ENCODE results near the gene THY1.
"Not testable (repeated sequence)": the region's sequence is repeated elsewhere in the genome, so short reads cannot be mapped to it uniquely, and the experiment has no call there.

THY1 gene

DNA sequence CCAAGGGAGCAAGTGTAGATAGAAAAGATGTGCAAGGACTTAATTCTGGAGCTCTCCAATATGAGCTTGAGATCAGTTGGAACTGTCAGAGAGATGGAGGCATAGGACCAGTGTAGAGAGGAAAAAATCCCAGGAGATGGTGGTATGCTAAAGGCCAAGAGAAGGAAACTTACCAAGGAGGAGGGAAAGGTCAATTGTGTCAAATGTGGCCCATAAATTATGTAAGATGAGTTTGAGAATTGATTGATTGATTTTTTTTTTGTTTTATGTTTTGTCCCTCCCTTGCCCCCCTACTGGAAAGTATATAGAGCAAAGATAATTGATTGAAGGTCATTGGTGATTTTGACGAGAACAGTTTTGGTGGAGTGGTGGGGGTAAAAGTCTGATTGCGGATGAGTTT is 38.6 kb downstream of the THY1 start:
- Histone ChIP-seq H3F3A (ENCODE audit: insufficient read depth, low read length) (no peaks in the 10 kb centered on the region), H3K4me1 (ENCODE audit: low read length) (0 out of 2 replicates have a peak, but pooled peaks cover 7% of the 10 kb centered on the region), H3K9ac (ENCODE audit: low read length) (no peak overlapping the region), H3K9me3 (replicated peaks; ENCODE audit: insufficient read depth, low read length) (no peaks in the 10 kb centered on the region), H4K20me1 (ENCODE audit: insufficient read depth, low read length) (no peaks in the 10 kb centered on the region), H3K79me2 (ENCODE audit: low read length) (no peaks in the 10 kb centered on the region), H3K27me3 (replicated peaks; ENCODE audit: insufficient read depth, low read length) (peaks cover 10% of the 10 kb centered on the region; the same call in 1 of the 2 replicates), H3K4me3 (ENCODE audit: low read length) (no peak overlapping the region), H2AFZ (ENCODE audit: low read length) (no peak overlapping the region), H3K36me3 (replicated peaks; ENCODE audit: insufficient read depth, low read length) (no peaks in the 10 kb centered on the region), H3K4me2 (ENCODE audit: low read depth, low read length) (no peak overlapping the region), H3K9me2 (replicated peaks; ENCODE audit: insufficient read depth, low read length) (no peaks in the 10 kb centered on the region), H3K27ac (ENCODE audit: low read length) (no peak overlapping the region)
- TF ChIP-seq EZH2 (optimal IDR thresholded peaks at IDR 0.05; ENCODE audit: low read depth, low read length) (no peak), EZH2phosphoT487 (IDR thresholded peaks at IDR 0.05; ENCODE audit: low read length) (no peak)
- TF ChIP-seq, protein P1, sequence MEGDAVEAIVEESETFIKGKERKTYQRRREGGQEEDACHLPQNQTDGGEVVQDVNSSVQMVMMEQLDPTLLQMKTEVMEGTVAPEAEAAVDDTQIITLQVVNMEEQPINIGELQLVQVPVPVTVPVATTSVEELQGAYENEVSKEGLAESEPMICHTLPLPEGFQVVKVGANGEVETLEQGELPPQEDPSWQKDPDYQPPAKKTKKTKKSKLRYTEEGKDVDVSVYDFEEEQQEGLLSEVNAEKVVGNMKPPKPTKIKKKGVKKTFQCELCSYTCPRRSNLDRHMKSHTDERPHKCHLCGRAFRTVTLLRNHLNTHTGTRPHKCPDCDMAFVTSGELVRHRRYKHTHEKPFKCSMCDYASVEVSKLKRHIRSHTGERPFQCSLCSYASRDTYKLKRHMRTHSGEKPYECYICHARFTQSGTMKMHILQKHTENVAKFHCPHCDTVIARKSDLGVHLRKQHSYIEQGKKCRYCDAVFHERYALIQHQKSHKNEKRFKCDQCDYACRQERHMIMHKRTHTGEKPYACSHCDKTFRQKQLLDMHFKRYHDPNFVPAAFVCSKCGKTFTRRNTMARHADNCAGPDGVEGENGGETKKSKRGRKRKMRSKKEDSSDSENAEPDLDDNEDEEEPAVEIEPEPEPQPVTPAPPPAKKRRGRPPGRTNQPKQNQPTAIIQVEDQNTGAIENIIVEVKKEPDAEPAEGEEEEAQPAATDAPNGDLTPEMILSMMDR (IDR thresholded peaks at IDR 0.05; ENCODE audit: low read length) = no peak
- no peak for DNase-seq

DNA sequence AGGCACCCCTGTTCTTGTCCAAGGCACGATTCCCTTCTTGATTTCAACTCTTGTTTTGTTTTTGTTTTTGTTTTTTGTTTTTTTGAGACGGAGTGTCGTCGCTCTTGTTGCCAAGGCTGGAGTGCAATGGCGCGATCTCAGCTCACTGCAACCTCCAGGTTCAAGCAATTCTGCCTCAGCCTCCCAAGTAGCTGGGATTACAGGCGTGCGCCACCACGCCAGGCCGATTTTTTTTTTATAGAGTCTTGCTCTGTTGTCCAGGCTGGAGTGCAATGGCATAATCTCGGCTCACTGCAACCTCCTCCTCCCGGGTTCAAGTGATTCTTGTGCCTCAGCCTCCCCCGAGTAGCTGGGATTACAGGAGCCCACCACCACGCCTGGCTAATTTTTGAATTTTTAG is 40.5 kb downstream of the THY1 start:
- H3K9ac ChIP-seq (ENCODE audit: low read length) = not testable (repeated sequence)
- H3K4me2 ChIP-seq (ENCODE audit: low read depth, low read length) = peak overlapping the region; percentile 93

DNA sequence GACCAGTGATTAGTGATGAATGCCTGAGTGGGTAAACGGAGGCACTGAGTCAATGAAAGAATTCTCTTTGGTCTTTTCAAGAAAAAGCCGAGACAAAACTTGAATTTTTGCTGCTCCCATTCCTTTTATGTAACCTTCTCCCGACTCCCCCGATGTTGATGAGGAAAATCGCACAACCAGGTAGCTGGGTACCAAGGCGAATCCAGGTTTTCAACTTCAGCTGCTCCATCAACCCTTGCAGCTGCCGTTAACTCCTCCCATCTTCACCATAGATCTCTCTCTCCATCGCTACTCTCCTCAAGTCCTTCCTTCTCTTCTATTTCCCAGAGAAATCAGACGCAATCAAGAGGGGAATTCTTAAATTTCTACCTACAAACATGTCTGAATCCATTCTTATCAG is 40.9 kb downstream of the THY1 start:
- Histone ChIP-seq H4K20me1 (ENCODE audit: insufficient read depth, low read length) (no peaks in the 10 kb centered on the region), H3K27ac (ENCODE audit: low read length) (no peak overlapping the region), H3K79me2 (ENCODE audit: low read length) (no peaks in the 10 kb centered on the region), H3K4me1 (ENCODE audit: low read length) (peaks cover 24% of the 10 kb centered on the region), H3K27me3 (replicated peaks; ENCODE audit: insufficient read depth, low read length) (peaks cover 13% of the 10 kb centered on the region; the same call in 1 of the 2 replicates), H3K36me3 (replicated peaks; ENCODE audit: insufficient read depth, low read length) (no peaks in the 10 kb centered on the region), H3K9me3 (replicated peaks; ENCODE audit: insufficient read depth, low read length) (no peaks in the 10 kb centered on the region), H3K9ac (ENCODE audit: low read length) (peak overlapping the region; percentile 56), H3K9me2 (replicated peaks; ENCODE audit: insufficient read depth, low read length) (no peaks in the 10 kb centered on the region), H3F3A (ENCODE audit: insufficient read depth, low read length) (no peaks in the 10 kb centered on the region), H2AFZ (ENCODE audit: low read length) (peak overlapping the region; percentile 74), H3K4me3 (ENCODE audit: low read length) (peak overlapping the region; percentile 70), H3K4me2 (ENCODE audit: low read depth, low read length) (peak overlapping the region; percentile 93)
- TF ChIP-seq, protein P1 (IDR thresholded peaks at IDR 0.05; ENCODE audit: low read length) = no peak
- TF ChIP-seq EZH2phosphoT487 (IDR thresholded peaks at IDR 0.05; ENCODE audit: low read length) = no peak
- TF ChIP-seq EZH2 (optimal IDR thresholded peaks at IDR 0.05; ENCODE audit: low read depth, low read length) = no peak
- no peak for DNase-seq

More for the DNA sequence above, 40.5 kb downstream of the THY1 start:
- H3K79me2 ChIP-seq (ENCODE audit: low read length); H3K9me3 ChIP-seq (replicated peaks; ENCODE audit: insufficient read depth, low read length); H3K27ac ChIP-seq (ENCODE audit: low read length); H4K20me1 ChIP-seq (ENCODE audit: insufficient read depth, low read length); H3F3A ChIP-seq (ENCODE audit: insufficient read depth, low read length); H3K36me3 ChIP-seq (replicated peaks; ENCODE audit: insufficient read depth, low read length); DNase-seq; H2AFZ ChIP-seq (ENCODE audit: low read length); H3K9me2 ChIP-seq (replicated peaks; ENCODE audit: insufficient read depth, low read length): not testable (repeated sequence)
- peak overlapping the region; percentile 70; the same call in 1 of the 2 replicates for H3K4me3 ChIP-seq (ENCODE audit: low read length)
- H3K27me3 ChIP-seq (replicated peaks; ENCODE audit: insufficient read depth, low read length) = peaks cover 13% of the 10 kb centered on the region; the same call in 1 of the 2 replicates
- peaks cover 19% of the 10 kb centered on the region for H3K4me1 ChIP-seq (ENCODE audit: low read length)

DNA sequence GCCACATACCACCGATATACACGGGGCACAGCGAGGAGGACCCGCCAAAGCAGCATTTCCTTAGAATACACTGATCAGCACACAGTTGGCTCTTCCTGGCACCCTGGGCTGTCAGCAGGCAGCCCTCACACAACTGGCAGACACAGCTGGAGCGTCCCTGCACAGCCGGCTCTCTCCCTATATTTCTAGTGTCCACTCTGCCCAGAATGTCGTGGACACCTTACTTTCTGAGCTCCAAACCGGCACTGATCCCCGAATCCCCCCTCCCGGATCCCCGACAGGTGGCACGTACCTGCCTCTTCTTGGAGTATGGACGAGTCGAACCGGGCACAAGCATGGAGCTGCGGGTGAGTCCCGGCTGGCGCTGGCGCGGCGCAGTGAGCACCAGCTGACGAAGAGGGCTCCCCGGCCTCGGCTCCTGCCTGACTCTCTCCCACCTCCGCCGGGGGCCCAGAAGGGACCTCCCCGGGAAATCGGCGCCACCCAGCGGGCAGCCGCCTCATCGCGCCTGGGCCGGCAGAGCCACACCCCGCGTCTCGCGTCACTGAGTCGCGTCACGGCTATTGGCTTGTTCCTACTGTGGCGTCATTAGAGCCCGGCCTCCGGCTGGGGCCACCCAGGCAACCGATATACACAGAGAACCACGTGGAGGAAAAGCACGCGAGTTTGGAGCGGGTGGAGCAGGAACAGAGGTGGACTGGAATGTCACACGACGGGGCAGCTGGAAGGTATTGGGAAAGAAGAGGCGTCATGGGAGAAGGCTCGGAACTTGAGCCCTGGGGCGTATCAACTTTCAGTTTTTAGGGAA is 41.6 kb downstream of the THY1 start, which contains the start of gene USP2:
USP2 (minus strand) TSS at position 510 of the 808 bp plus-strand sequence. CDS start 8,210 bp downstream, outside the sequence.
- peaks cover 13% of the 10 kb centered on the region; the same call in 1 of the 2 replicates for H3K27me3 ChIP-seq (replicated peaks; ENCODE audit: insufficient read depth, low read length)
- H3K79me2 ChIP-seq (ENCODE audit: low read length) = no peaks in the 10 kb centered on the region
- peak within 1 kb of the TSS; percentile 56 for H3K9ac ChIP-seq (ENCODE audit: low read length)
- H2AFZ ChIP-seq (ENCODE audit: low read length) = peak within 1 kb of the TSS; percentile 80
- DNase-seq = peak; percentile 95
- H3K36me3 ChIP-seq (replicated peaks; ENCODE audit: insufficient read depth, low read length) = no peaks in the 10 kb centered on the region
- peak within 1 kb of the TSS; percentile 93 for H3K4me2 ChIP-seq (ENCODE audit: low read depth, low read length)
- H4K20me1 ChIP-seq (ENCODE audit: insufficient read depth, low read length) = no peaks in the 10 kb centered on the region
- no peaks in the 10 kb centered on the region for H3K9me2 ChIP-seq (replicated peaks; ENCODE audit: insufficient read depth, low read length)
- no peak within 1 kb of the TSS for H3K27ac ChIP-seq (ENCODE audit: low read length)
- peak within 1 kb of the TSS; percentile 70 for H3K4me3 ChIP-seq (ENCODE audit: low read length)
- peaks cover 25% of the 10 kb centered on the region for H3K4me1 ChIP-seq (ENCODE audit: low read length)
- no peaks in the 10 kb centered on the region for H3F3A ChIP-seq (ENCODE audit: insufficient read depth, low read length)
- no peaks in the 10 kb centered on the region for H3K9me3 ChIP-seq (replicated peaks; ENCODE audit: insufficient read depth, low read length)
- TF ChIP-seq EZH2phosphoT487 (IDR thresholded peaks at IDR 0.05; ENCODE audit: low read length) (no peak), EZH2 (optimal IDR thresholded peaks at IDR 0.05; ENCODE audit: low read depth, low read length) (no peak)
- TF ChIP-seq, protein P1 (IDR thresholded peaks at IDR 0.05; ENCODE audit: low read length) = peak; percentile 89

Data from MM.1S (cell line).